Right atrium auricular region (tissue), 2 donors: ENCODE results near the gene C12orf76. TPM values are rescaled to one million over a fixed set of nuclear protein-coding genes. Genes with fewer than 3 reads are reported as not detected.

Experiments used
- DNase-seq: peaks from one replicate; pipeline ENCODE4 v3.0.0-alpha.2; 2019; ENCODE audit warnings: low spot score
- H3K27ac ChIP-seq, 2 donors: fragments of 200-600 bp; sonication (generic); 1 replicate in 1 of 2; 2 replicates in 1 of 2; pipeline ENCODE4 v1.5.1; 2016 to 2019
- H3K27me3 ChIP-seq, 2 donors: fragments of 200-600 bp; sonication (generic); one replicate each; pipeline versions ENCODE4 v1.5.1 to v1.6.0; 2017 to 2019
- H3K36me3 ChIP-seq: fragments of 200-600 bp; sonication (generic); one replicate; pipeline ENCODE4 v1.5.1; 2016
- H3K4me1 ChIP-seq, 2 donors: fragments of 200-600 bp; sonication (generic); one replicate each; pipeline versions ENCODE4 v1.5.1 to v1.6.0; 2017 to 2019
- H3K4me3 ChIP-seq, 2 donors: fragments of 200-600 bp; sonication (generic); 1 replicate in 1 of 2; 2 replicates in 1 of 2; pipeline ENCODE4 v1.5.1; 2017 to 2019; ENCODE audit warnings: mild to moderate bottlenecking in 1 of 2, moderate library complexity in 1 of 2
- H3K9me3 ChIP-seq, 2 donors: fragments of 200-600 bp; sonication (generic); one replicate each; pipeline ENCODE4 v1.5.1; 2019
- CTCF ChIP-seq, 2 donors: fragments of 200-600 bp; sonication (generic); IDR thresholded peaks; one replicate each; pipeline ENCODE4 v1.5.1; 2019; ENCODE audit warnings: antibody characterized with exemption in 2 of 2
- total RNA-seq, 2 donors: library from RNA; depleted of rRNA; stranded (reverse); fragments of >200 nt; gene quantifications; one replicate each; pipeline ENCODE4 v1.1.0, GENCODE V29; 2016

Gene C12orf76
- total RNA-seq, 2 donors from 2014 or later = 8.6 to 9.0 TPM

DNA sequence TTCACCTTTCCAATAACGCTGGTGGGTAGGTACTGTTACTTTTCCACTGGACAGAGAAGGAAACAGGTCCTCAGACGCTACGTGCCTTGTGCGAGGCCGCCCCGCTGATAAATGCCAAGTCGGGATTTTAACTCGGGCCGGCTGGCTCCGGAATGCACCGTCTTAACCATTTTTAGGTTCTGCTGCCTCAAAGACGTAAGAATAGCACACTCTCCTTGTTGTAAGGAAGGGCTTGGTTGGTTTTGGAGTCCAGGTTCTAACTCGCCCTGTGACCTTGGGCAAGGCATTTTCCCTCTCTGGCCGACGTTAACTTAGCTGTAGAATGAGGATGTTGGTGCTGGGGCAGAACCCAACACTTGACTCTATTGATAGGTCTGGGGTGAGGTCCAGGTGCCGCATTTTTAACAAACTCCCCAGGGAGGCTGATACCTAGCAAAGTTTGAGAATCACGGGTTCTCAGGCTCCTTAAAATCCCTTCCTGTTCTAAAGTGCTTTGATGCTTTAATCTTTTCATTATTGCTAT is 48.3 kb downstream of the C12orf76 start:
- DNase-seq = no peak
- peak overlapping the region; percentile 52 to 79 for H3K27ac ChIP-seq
- H3K4me1 ChIP-seq = peaks cover 0 to 27% of the 10 kb centered on the region in 2 donors
- no peaks in the 10 kb centered on the region for H3K27me3 ChIP-seq
- no peak for TF ChIP-seq CTCF (IDR thresholded peaks at IDR 0.05)
- peaks cover 5% of the 10 kb centered on the region for H3K36me3 ChIP-seq
- peak overlapping the region; percentile 96 to 99 for H3K4me3 ChIP-seq
- no peaks in the 10 kb centered on the region for H3K9me3 ChIP-seq

- no peak for TF ChIP-seq CTCF (IDR thresholded peaks at IDR 0.05)
- Histone ChIP-seq H3K9me3 (no peaks in the 10 kb centered on the region), H3K27me3 (no peaks in the 10 kb centered on the region), H3K36me3 (peaks cover 5% of the 10 kb centered on the region), H3K4me3 (peak overlapping the region; percentile 96 to 99), H3K4me1 (peaks cover 0 to 31% of the 10 kb centered on the region in 2 donors), H3K27ac (peak overlapping the region; percentile 52 to 79)
- no peak for DNase-seq
These were observed 48.7 kb downstream of the C12orf76 start for GRCh38 chr12:109999649-109999971.

DNA sequence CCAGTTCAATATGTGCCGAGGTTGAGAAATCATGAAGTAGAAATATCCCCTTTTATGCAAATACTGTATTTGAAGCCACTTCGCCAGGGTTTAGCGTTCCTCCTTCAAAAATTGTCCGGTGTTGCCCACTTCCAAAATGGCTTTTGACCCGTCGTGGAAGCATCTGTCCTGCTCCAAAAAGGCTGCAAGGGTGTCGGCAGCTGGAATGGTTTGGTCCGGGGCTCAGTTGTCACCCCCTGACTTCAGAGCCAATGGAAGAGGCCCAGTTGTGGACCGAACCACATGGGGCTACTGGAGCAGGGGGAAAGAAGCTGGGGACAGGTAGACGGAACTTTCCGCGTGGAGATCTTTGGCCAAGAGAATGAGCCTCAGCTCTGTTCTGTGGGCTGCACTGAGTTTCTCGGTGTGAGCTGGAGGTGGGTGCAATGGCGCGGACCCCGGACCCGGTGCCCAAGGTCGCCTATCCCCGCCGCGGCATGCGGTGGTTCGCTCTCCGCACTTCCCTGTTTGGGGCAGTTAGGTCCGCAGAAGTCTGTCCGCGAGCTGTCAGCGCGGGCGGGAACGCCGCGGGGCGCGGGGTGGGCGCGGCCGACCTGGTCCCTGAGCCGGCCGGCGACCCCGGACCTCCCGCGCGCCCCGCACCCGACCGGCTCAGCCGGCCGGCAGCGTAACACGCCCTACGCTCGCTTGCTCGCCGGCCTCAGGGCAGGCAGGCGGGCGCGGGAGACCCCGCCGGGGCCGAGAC is 49.2 kb downstream of the C12orf76 start, which contains the start of gene ANKRD13A:
TSS of gene ANKRD13A (plus strand) at position 527 of the 745 bp plus-strand sequence. CDS start 259 bp downstream, outside the sequence.
- Histone ChIP-seq H3K4me1 (peaks cover 0 to 36% of the 10 kb centered on the region in 2 donors), H3K27ac (peak within 1 kb of the TSS; percentile 52 to 79), H3K4me3 (peak within 1 kb of the TSS; percentile 96 to 99), H3K36me3 (peaks cover 5% of the 10 kb centered on the region), H3K9me3 (no peaks in the 10 kb centered on the region), H3K27me3 (no peaks in the 10 kb centered on the region)
- no peak for TF ChIP-seq CTCF (IDR thresholded peaks at IDR 0.05)
- peak; percentile 95 for DNase-seq

DNA sequence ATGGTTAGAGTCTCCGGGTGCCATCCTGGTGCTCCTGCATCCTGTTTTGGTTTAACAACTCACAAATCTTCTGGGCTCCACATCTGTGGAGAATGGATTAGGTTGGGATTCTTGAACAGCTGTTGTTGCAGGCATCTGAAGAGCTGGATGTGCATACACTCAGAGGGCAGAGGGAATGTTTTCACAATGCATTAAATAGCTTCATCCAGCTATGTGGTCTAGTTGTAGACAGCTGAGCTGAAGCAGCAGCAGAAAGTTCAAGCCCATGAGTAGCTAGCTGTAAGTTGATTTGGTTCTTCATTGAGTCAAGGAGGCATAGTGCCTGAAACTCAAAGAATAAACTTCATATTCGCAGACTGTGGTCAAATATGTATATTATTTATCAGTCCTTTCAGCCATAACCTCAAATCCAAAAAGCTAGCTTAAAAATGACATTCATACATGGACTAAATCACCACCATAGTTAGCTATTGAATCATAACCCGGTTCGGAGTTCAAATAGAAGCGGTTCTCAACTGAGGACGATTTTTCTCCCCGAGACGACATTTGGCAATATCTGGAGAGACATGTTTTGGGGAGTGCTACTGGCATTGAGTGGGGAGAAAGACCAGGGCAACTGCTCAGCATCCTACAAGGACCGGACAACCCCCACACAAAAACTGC is 50.0 kb downstream of the C12orf76 start:
- no peak for DNase-seq
- H3K4me3 ChIP-seq = peak overlapping the region; percentile 96 to 99
- H3K4me1 ChIP-seq = peaks cover 0 to 37% of the 10 kb centered on the region in 2 donors
- no peaks in the 10 kb centered on the region for H3K9me3 ChIP-seq
- H3K36me3 ChIP-seq = peaks cover 5% of the 10 kb centered on the region
- peak overlapping the region; percentile 52 to 79 for H3K27ac ChIP-seq
- TF ChIP-seq CTCF (IDR thresholded peaks at IDR 0.05) = no peak
- H3K27me3 ChIP-seq = no peaks in the 10 kb centered on the region

DNA sequence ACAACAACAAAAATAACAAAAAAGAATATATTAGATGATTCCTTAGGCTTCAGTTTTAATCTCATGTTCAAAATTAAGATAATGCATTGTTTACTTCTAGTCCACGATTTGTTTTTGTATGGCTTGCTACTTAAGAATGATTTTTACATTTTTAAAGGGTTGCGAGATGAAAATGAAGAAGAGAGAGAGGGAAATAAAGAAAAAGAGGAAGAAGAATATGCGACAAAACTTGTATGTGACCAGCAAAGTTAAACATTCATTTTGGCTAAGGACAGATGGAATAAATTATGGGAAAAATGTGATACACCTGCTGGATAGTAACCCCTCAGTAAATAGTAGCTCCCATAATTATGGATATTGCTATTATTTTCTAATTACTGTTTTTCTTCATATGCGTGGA is 50.9 kb downstream of the C12orf76 start:
- no peaks in the 10 kb centered on the region for H3K9me3 ChIP-seq
- no peak overlapping the region for H3K4me3 ChIP-seq
- no peak for TF ChIP-seq CTCF (IDR thresholded peaks at IDR 0.05)
- H3K4me1 ChIP-seq = peaks cover 0 to 39% of the 10 kb centered on the region in 2 donors
- no peaks in the 10 kb centered on the region for H3K27me3 ChIP-seq
- no peaks in the 10 kb centered on the region for H3K36me3 ChIP-seq
- no peak for DNase-seq
- H3K27ac ChIP-seq = no peak overlapping the region
